Measurements from ENCODE around the gene GPR52. TPM values are rescaled to one million over a fixed set of nuclear protein-coding genes. Genes with fewer than 3 reads are reported as not detected.
"Not testable (repeated sequence)": the region's sequence is repeated elsewhere in the genome, so short reads cannot be mapped to it uniquely, and the experiment has no call there.

GPR52 gene
- total RNA-seq, 1 donor: 2.6 TPM

- no peak for TF ChIP-seq CTCF (IDR thresholded peaks at IDR 0.05; ENCODE audit: insufficient read depth, low read depth, low read length)
Measured at GRCh38 chr1:174408146-174408545, 39.6 kb upstream of the GPR52 start.

GRCh38 chr1:174409801-174410200 lies 38.0 kb upstream of the GPR52 start:
- not testable (repeated sequence) for DNase-seq (ENCODE audit: low read depth); H3K4me3 ChIP-seq (ENCODE audit: low read depth, low read length)

More at GRCh38 chr1:174408146-174408545, 39.6 kb upstream of the GPR52 start:
- no peak for DNase-seq (ENCODE audit: low read depth)
- no peak overlapping the region for H3K4me3 ChIP-seq (ENCODE audit: low read depth, low read length)

- no peak for DNase-seq (ENCODE audit: low read depth)
- no peak for TF ChIP-seq CTCF (IDR thresholded peaks at IDR 0.05; ENCODE audit: insufficient read depth, low read depth, low read length)
- H3K4me3 ChIP-seq (ENCODE audit: low read depth, low read length): no peak overlapping the region
Measured at GRCh38 chr1:174413632-174414031, 34.1 kb upstream of the GPR52 start.

- DNase-seq (ENCODE audit: low read depth): no peak
- TF ChIP-seq CTCF (IDR thresholded peaks at IDR 0.05; ENCODE audit: insufficient read depth, low read depth, low read length): no peak
- no peak overlapping the region for H3K4me3 ChIP-seq (ENCODE audit: low read depth, low read length)
Measured at GRCh38 chr1:174414203-174414602, 33.6 kb upstream of the GPR52 start.

- no peak for DNase-seq (ENCODE audit: low read depth)
- no peak for TF ChIP-seq CTCF (IDR thresholded peaks at IDR 0.05; ENCODE audit: insufficient read depth, low read depth, low read length)
- H3K4me3 ChIP-seq (ENCODE audit: low read depth, low read length): no peak overlapping the region
Measured at GRCh38 chr1:174415506-174415905, 32.3 kb upstream of the GPR52 start.

GRCh38 chr1:174417921-174418320 lies 29.8 kb upstream of the GPR52 start:
- no peak for DNase-seq (ENCODE audit: low read depth)
- H3K4me3 ChIP-seq (ENCODE audit: low read depth, low read length): no peak overlapping the region
- no peak for TF ChIP-seq CTCF (IDR thresholded peaks at IDR 0.05; ENCODE audit: insufficient read depth, low read depth, low read length)

GRCh38 chr1:174425121-174425520 lies 22.6 kb upstream of the GPR52 start:
- TF ChIP-seq CTCF (IDR thresholded peaks at IDR 0.05; ENCODE audit: insufficient read depth, low read depth, low read length): no peak

More at GRCh38 chr1:174425121-174425520, 22.6 kb upstream of the GPR52 start:
- H3K4me3 ChIP-seq (ENCODE audit: low read depth, low read length): no peak overlapping the region
- DNase-seq (ENCODE audit: low read depth): no peak

All from fibroblast of villous mesenchyme (primary cell).